Heart left ventricle (tissue), 13 donors: ENCODE measurements around the gene GAL3ST1.

Experiments
- CTCF ChIP-seq, 12 donors: fragments of 200-600 bp; sonication (generic) in 4 of 12; IDR thresholded peaks; one replicate each; pipeline versions ENCODE4 v1.5.0 to v1.8.0; 2018 to 2022; ENCODE audit warnings: antibody characterized with exemption in 12 of 12, mild to moderate bottlenecking in 5 of 12
- POLR2A ChIP-seq, 2 donors: fragments of 450-650 bp; IDR thresholded peaks; one replicate each; pipeline ENCODE4 v1.6.1; 2017; ENCODE audit warnings: antibody characterized with exemption in 2 of 2, mild to moderate bottlenecking in 2 of 2, moderate library complexity in 2 of 2
- donor health status: ischemic (EF 13 %, LVEDD 7.1; RV severe dilation, severe dysfunction).
- donor health status: DM: no; HTN: yes; CAD: no.
- donor health status: DM: no; HTN: no; CAD: no.
- donor health status: ischemic (EF 25% LVEDD 6.9; RV normal size, moderate dysfunction).
- donor health status: ischemic (EF 25% LVEDD 5.7; RV mildly dilated, moderate dysfunction).
- donor health status: ischemic (EF 35%, LVEDD 5.7; RV mildly dilated, moderate dysfunction).
- donor health status: nonischemic (EF 11% LVEDD 7.7; RV severe dilation, severe dysfunction).
- donor health status: DM: yes; HTN: yes; CAD: no.
- donor health status: PGD.
- donor health status: ischemic (EF 29% LVEDD 5.4; RV normal size, mild dysfunction).
- donor health status: nonischemic (EF 23%, LVEDD 6.1; RV moderate dilation, normal function).

- TF ChIP-seq POLR2A (IDR thresholded peaks at IDR 0.05) (no peak), CTCF (IDR thresholded peaks at IDR 0.05) (no peak)
These were observed 33.0 kb upstream of the GAL3ST1 start for GRCh38 chr22:30607300-30607930.
